ENCODE measurements around the gene MPPED1.

GRCh38 chr22:43365715-43366440 is 45.9 kb upstream of the MPPED1 start:
- TF ChIP-seq, protein P1, sequence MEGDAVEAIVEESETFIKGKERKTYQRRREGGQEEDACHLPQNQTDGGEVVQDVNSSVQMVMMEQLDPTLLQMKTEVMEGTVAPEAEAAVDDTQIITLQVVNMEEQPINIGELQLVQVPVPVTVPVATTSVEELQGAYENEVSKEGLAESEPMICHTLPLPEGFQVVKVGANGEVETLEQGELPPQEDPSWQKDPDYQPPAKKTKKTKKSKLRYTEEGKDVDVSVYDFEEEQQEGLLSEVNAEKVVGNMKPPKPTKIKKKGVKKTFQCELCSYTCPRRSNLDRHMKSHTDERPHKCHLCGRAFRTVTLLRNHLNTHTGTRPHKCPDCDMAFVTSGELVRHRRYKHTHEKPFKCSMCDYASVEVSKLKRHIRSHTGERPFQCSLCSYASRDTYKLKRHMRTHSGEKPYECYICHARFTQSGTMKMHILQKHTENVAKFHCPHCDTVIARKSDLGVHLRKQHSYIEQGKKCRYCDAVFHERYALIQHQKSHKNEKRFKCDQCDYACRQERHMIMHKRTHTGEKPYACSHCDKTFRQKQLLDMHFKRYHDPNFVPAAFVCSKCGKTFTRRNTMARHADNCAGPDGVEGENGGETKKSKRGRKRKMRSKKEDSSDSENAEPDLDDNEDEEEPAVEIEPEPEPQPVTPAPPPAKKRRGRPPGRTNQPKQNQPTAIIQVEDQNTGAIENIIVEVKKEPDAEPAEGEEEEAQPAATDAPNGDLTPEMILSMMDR (IDR thresholded peaks at IDR 0.05; ENCODE audit: insufficient read depth, low read depth, low read length) = no peak
- TF ChIP-seq EZH2 (IDR thresholded peaks at IDR 0.05; ENCODE audit: insufficient read depth, low read length) = no peak

All from astrocyte (in vitro differentiated cells and primary cell).